ENCODE data around the gene S1PR4. TPM values are rescaled to one million over a fixed set of nuclear protein-coding genes. Genes with fewer than 3 reads are reported as not detected.

S1PR4 gene
- total and polyA plus RNA-seq, 3 experiments from 2014 or later = 64.3 to 494 (median 68.9) TPM

- Mint-ChIP-seq H3K36me3 (no peaks in the 10 kb centered on the region), H3K27ac (peak overlapping the region in 3 of 8 donors; percentile 51 to 89 (median 68)), H3K27me3 (no peaks in the 10 kb centered on the region), H3K4me3 (peak overlapping the region in 5 of 7 donors; percentile 72 to 87 (median 80)), H3K9me3 (peaks cover 0 to under 1% (median 0%) of the 10 kb centered on the region in 5 donors), H3K4me1 (peaks cover 0 to 6% (median 3%) of the 10 kb centered on the region in 3 donors)
- DNase-seq = peak; percentile 58 to 85 (median 70)
- CTCF ChIA-PET = interaction anchor here (1.6 kb wide), 1 partner anchor 9 kb away, joined by 3 read pairs; no protein-coding TSS in a partner anchor
- Histone ChIP-seq H3K36me3 (ENCODE audit: insufficient read depth, low read length) (no peaks in the 10 kb centered on the region), H3K4me3 (ENCODE audit: low read length) (peak overlapping the region; percentile 52), H3K9me3 (ENCODE audit: low read length) (no peaks in the 10 kb centered on the region), H3K27me3 (ENCODE audit: insufficient read depth, low read length, poor library complexity, severe bottlenecking) (no peaks in the 10 kb centered on the region), H3K27ac (ENCODE audit: low read depth, low read length) (peak overlapping the region; percentile 64), H3K4me1 (ENCODE audit: insufficient read depth, low read length) (peaks cover 19% of the 10 kb centered on the region)
- POLR2A ChIA-PET = no interaction called here
Measured at GRCh38 chr19:3154957-3155736, 23.4 kb upstream of the S1PR4 start.

- H3K4me3 ChIP-seq (ENCODE audit: low read length) = no peak overlapping the region
- Mint-ChIP-seq H3K36me3 (no peaks in the 10 kb centered on the region), H3K4me1 (peaks cover 3 to 6% (median 3%) of the 10 kb centered on the region in 3 donors), H3K27ac (peak overlapping the region in 6 of 8 donors; percentile 45 to 93 (median 77)), H3K4me3 (peak overlapping the region in 1 of 7 donors; percentile 27), H3K9me3 (peaks cover 0 to 2% (median 0%) of the 10 kb centered on the region in 5 donors), H3K27me3 (no peaks in the 10 kb centered on the region)
- ChIA-PET CTCF (interaction anchor here (1.1 kb wide), 1 partner anchor 11 kb away, joined by 3 read pairs; no protein-coding TSS in a partner anchor), POLR2A (no interaction called here)
- no peak overlapping the region for H3K27ac ChIP-seq (ENCODE audit: low read depth, low read length)
- peaks cover 19% of the 10 kb centered on the region for H3K4me1 ChIP-seq (ENCODE audit: insufficient read depth, low read length)
- H3K9me3 ChIP-seq (ENCODE audit: low read length) = no peaks in the 10 kb centered on the region
- H3K36me3 ChIP-seq (ENCODE audit: insufficient read depth, low read length) = no peaks in the 10 kb centered on the region
- no peak for DNase-seq
- H3K27me3 ChIP-seq (ENCODE audit: insufficient read depth, low read length, poor library complexity, severe bottlenecking) = no peaks in the 10 kb centered on the region
Measured at GRCh38 chr19:3157096-3157845, 21.3 kb upstream of the S1PR4 start.

GRCh38 chr19:3159565-3159964 lies 19.0 kb upstream of the S1PR4 start:
- H3K9me3 ChIP-seq (ENCODE audit: low read length) = no peaks in the 10 kb centered on the region
- POLR2A ChIA-PET = interaction anchor here (0.7 kb wide), 1 partner anchor 25 kb away, joined by 4 read pairs; no protein-coding TSS in a partner anchor
- no peak overlapping the region for H3K27ac ChIP-seq (ENCODE audit: low read depth, low read length)
- Mint-ChIP-seq H3K36me3 (no peaks in the 10 kb centered on the region), H3K9me3 (peaks cover 0 to 2% (median 0%) of the 10 kb centered on the region in 5 donors), H3K27me3 (no peaks in the 10 kb centered on the region), H3K27ac (peak overlapping the region in 4 of 8 donors; percentile 26 to 67 (median 58)), H3K4me1 (peaks cover 9 to 13% (median 12%) of the 10 kb centered on the region in 3 donors), H3K4me3 (no peak overlapping the region)
- H3K27me3 ChIP-seq (ENCODE audit: insufficient read depth, low read length, poor library complexity, severe bottlenecking) = no peaks in the 10 kb centered on the region
- peaks cover 24% of the 10 kb centered on the region for H3K4me1 ChIP-seq (ENCODE audit: insufficient read depth, low read length)
- CTCF ChIA-PET = interaction anchor here (1.2 to 2.3 kb wide), 4 partner anchors 13 to 197 kb away, joined by 3 to 11 read pairs (median 8); no protein-coding TSS in a partner anchor
- no peak for DNase-seq
- H3K4me3 ChIP-seq (ENCODE audit: low read length) = no peak overlapping the region
- no peaks in the 10 kb centered on the region for H3K36me3 ChIP-seq (ENCODE audit: insufficient read depth, low read length)

- H3K36me3 ChIP-seq (ENCODE audit: insufficient read depth, low read length) = no peaks in the 10 kb centered on the region
- no peaks in the 10 kb centered on the region for H3K27me3 ChIP-seq (ENCODE audit: insufficient read depth, low read length, poor library complexity, severe bottlenecking)
- Mint-ChIP-seq H3K4me3 (no peak overlapping the region), H3K36me3 (no peaks in the 10 kb centered on the region), H3K4me1 (peaks cover 9 to 14% (median 12%) of the 10 kb centered on the region in 3 donors), H3K27ac (peak overlapping the region in 7 of 8 donors; percentile 5 to 82 (median 66)), H3K9me3 (peaks cover 0 to 2% (median 0%) of the 10 kb centered on the region in 5 donors), H3K27me3 (no peaks in the 10 kb centered on the region)
- POLR2A ChIA-PET = no interaction called here
- no peaks in the 10 kb centered on the region for H3K9me3 ChIP-seq (ENCODE audit: low read length)
- H3K27ac ChIP-seq (ENCODE audit: low read depth, low read length) = no peak overlapping the region
- H3K4me3 ChIP-seq (ENCODE audit: low read length) = no peak overlapping the region
- DNase-seq = no peak
- CTCF ChIA-PET = interaction anchor here (1.5 to 2.3 kb wide), 3 partner anchors 13 to 32 kb away, joined by 6 to 11 read pairs (median 9); no protein-coding TSS in a partner anchor
- peaks cover 18% of the 10 kb centered on the region for H3K4me1 ChIP-seq (ENCODE audit: insufficient read depth, low read length)
Measured at GRCh38 chr19:3160219-3160618, 18.4 kb upstream of the S1PR4 start.

- Mint-ChIP-seq H3K36me3 (no peaks in the 10 kb centered on the region), H3K27ac (peak overlapping the region in 3 of 8 donors; percentile 36 to 88 (median 47)), H3K4me1 (peaks cover 12 to 19% (median 12%) of the 10 kb centered on the region in 3 donors), H3K4me3 (no peak overlapping the region), H3K9me3 (peaks cover 0 to 3% (median 0%) of the 10 kb centered on the region in 5 donors), H3K27me3 (no peaks in the 10 kb centered on the region)
- POLR2A ChIA-PET = no interaction called here
- Histone ChIP-seq H3K27me3 (ENCODE audit: insufficient read depth, low read length, poor library complexity, severe bottlenecking) (no peaks in the 10 kb centered on the region), H3K4me1 (ENCODE audit: insufficient read depth, low read length) (peaks cover 8% of the 10 kb centered on the region), H3K4me3 (ENCODE audit: low read length) (no peak overlapping the region), H3K9me3 (ENCODE audit: low read length) (no peaks in the 10 kb centered on the region), H3K27ac (ENCODE audit: low read depth, low read length) (no peak overlapping the region), H3K36me3 (ENCODE audit: insufficient read depth, low read length) (no peaks in the 10 kb centered on the region)
- CTCF ChIA-PET = interaction anchor here (0.7 to 1.9 kb wide), 8 partner anchors 9 to 1215 kb away, joined by 3 to 9 read pairs (median 4); no protein-coding TSS in a partner anchor
- DNase-seq = no peak
Measured at GRCh38 chr19:3161453-3161852, 17.1 kb upstream of the S1PR4 start.

- H3K4me1 Mint-ChIP-seq = peaks cover 12 to 15% (median 12%) of the 10 kb centered on the region in 3 donors
- peaks cover 0 to 3% (median 0%) of the 10 kb centered on the region in 5 donors for H3K9me3 Mint-ChIP-seq
- ChIA-PET POLR2A (no interaction called here), CTCF (interaction anchor here (0.7 to 3.2 kb wide), 11 partner anchors 8 to 1216 kb away, joined by 3 to 20 read pairs (median 3); no protein-coding TSS in a partner anchor)
- Histone ChIP-seq H3K27ac (ENCODE audit: low read depth, low read length) (no peak overlapping the region), H3K4me1 (ENCODE audit: insufficient read depth, low read length) (peaks cover 8% of the 10 kb centered on the region), H3K27me3 (ENCODE audit: insufficient read depth, low read length, poor library complexity, severe bottlenecking) (no peaks in the 10 kb centered on the region), H3K9me3 (ENCODE audit: low read length) (no peaks in the 10 kb centered on the region), H3K4me3 (ENCODE audit: low read length) (no peak overlapping the region), H3K36me3 (ENCODE audit: insufficient read depth, low read length) (no peaks in the 10 kb centered on the region)
- H3K27me3 Mint-ChIP-seq = no peaks in the 10 kb centered on the region
- no peaks in the 10 kb centered on the region for H3K36me3 Mint-ChIP-seq
- no peak for DNase-seq
- H3K27ac Mint-ChIP-seq = peak overlapping the region in 4 of 8 donors; percentile 57 to 91 (median 74)
- no peak overlapping the region for H3K4me3 Mint-ChIP-seq
Measured at GRCh38 chr19:3162418-3163229, 15.9 kb upstream of the S1PR4 start.

- H3K4me1 Mint-ChIP-seq = peaks cover 12 to 13% (median 12%) of the 10 kb centered on the region in 3 donors
- H3K36me3 Mint-ChIP-seq = no peaks in the 10 kb centered on the region
- Histone ChIP-seq H3K27ac (ENCODE audit: low read depth, low read length) (no peak overlapping the region), H3K4me3 (ENCODE audit: low read length) (no peak overlapping the region), H3K27me3 (ENCODE audit: insufficient read depth, low read length, poor library complexity, severe bottlenecking) (no peaks in the 10 kb centered on the region), H3K4me1 (ENCODE audit: insufficient read depth, low read length) (peaks cover 8% of the 10 kb centered on the region), H3K36me3 (ENCODE audit: insufficient read depth, low read length) (no peaks in the 10 kb centered on the region), H3K9me3 (ENCODE audit: low read length) (no peaks in the 10 kb centered on the region)
- H3K9me3 Mint-ChIP-seq = peaks cover 0 to 3% (median 2%) of the 10 kb centered on the region in 5 donors
- H3K27me3 Mint-ChIP-seq = no peaks in the 10 kb centered on the region
- ChIA-PET POLR2A (no interaction called here), CTCF (interaction anchor here (0.7 to 3.2 kb wide), 13 partner anchors 8 to 198 kb away, joined by 3 to 33 read pairs (median 4); no protein-coding TSS in a partner anchor)
- peak overlapping the region in 3 of 7 donors; percentile 8 to 68 (median 35) for H3K4me3 Mint-ChIP-seq
- peak; percentile 57 to 80 (median 61) for DNase-seq
- peak overlapping the region in 7 of 8 donors; percentile 5 to 83 (median 57) for H3K27ac Mint-ChIP-seq
Measured at GRCh38 chr19:3163230-3163886, 15.2 kb upstream of the S1PR4 start.
